MM.1S (cell line): Measurements from ENCODE around the gene WNK2.
A peak's percentile ranks its signal among the peaks of the same experiment; 100 is the strongest.

Experiments used
- DNase-seq: peaks from one replicate; pipeline ENCODE4 v3.0.0-alpha.2; 2015
- H2AFZ ChIP-seq: fragments of 300-600 bp; sonication (generic); 2 replicates; pipeline ENCODE4 v1.6.0; 2016; ENCODE audit warnings: antibody characterized with exemption, low read length
- H3F3A ChIP-seq: fragments of 300-600 bp; sonication (generic); 2 replicates; pipeline ENCODE4 v1.6.1; 2016; ENCODE audit warnings: mild to moderate bottlenecking, antibody characterized with exemption, low read length, moderate library complexity, mixed read lengths; ENCODE audit not compliant: insufficient read depth
- H3K27ac ChIP-seq: fragments of 300-600 bp; sonication (generic); 2 replicates; pipeline ENCODE4 v1.5.1; 2016; ENCODE audit warnings: mild to moderate bottlenecking, low read length
- H3K27me3 ChIP-seq: fragments of 300-600 bp; sonication (generic); replicated peaks from 2 replicates; pipeline ENCODE4 v1.6.0; 2016; ENCODE audit warnings: low read length; ENCODE audit not compliant: insufficient read depth
- H3K36me3 ChIP-seq: fragments of 300-600 bp; sonication (generic); replicated peaks from 2 replicates; pipeline ENCODE4 v1.6.1; 2016; ENCODE audit warnings: mild to moderate bottlenecking, low read length, mixed read lengths; ENCODE audit not compliant: insufficient read depth
- H3K4me1 ChIP-seq: fragments of 300-600 bp; sonication (generic); 2 replicates; pipeline ENCODE4 v1.6.1; 2016; ENCODE audit warnings: low read length, mixed read lengths
- H3K4me2 ChIP-seq: fragments of 300-600 bp; sonication (generic); 2 replicates; pipeline ENCODE4 v1.6.0; 2016; ENCODE audit warnings: low read depth, low read length
- H3K4me3 ChIP-seq: fragments of 300-600 bp; sonication (generic); 2 replicates; pipeline ENCODE4 v1.5.1; 2016; ENCODE audit warnings: low read length, mixed read lengths
- H3K79me2 ChIP-seq: fragments of 300-600 bp; sonication (generic); 2 replicates; pipeline ENCODE4 v1.6.1; 2016; ENCODE audit warnings: mixed run types, low read length, mixed read lengths
- H3K9ac ChIP-seq: fragments of 300-600 bp; sonication (generic); 2 replicates; pipeline ENCODE4 v1.6.1; 2016; ENCODE audit warnings: low read length, mixed read lengths
- H3K9me2 ChIP-seq: fragments of 300-600 bp; sonication (generic); replicated peaks from 2 replicates; pipeline ENCODE4 v1.6.1; 2016; ENCODE audit warnings: mild to moderate bottlenecking, low read length, mixed read lengths; ENCODE audit not compliant: insufficient read depth
- H3K9me3 ChIP-seq: fragments of 300-600 bp; sonication (generic); replicated peaks from 2 replicates; pipeline ENCODE4 v1.6.1; 2016; ENCODE audit warnings: mild to moderate bottlenecking, low read length, mixed read lengths; ENCODE audit not compliant: insufficient read depth
- H4K20me1 ChIP-seq: fragments of 300-600 bp; sonication (generic); 2 replicates; pipeline ENCODE4 v1.6.1; 2016; ENCODE audit warnings: mild to moderate bottlenecking, low read length, moderate library complexity, mixed read lengths; ENCODE audit not compliant: insufficient read depth
- EZH2 ChIP-seq: fragments of 300-600 bp; sonication (generic); optimal IDR thresholded peaks from 2 replicates; pipeline ENCODE3; 2017; ENCODE audit warnings: low read depth, mild to moderate bottlenecking, antibody characterized with exemption, low read length, mixed read lengths
- EZH2phosphoT487 ChIP-seq: fragments of 300-600 bp; sonication (generic); IDR thresholded peaks from 2 replicates; pipeline ENCODE4 v1.6.1; 2018; ENCODE audit warnings: antibody characterized with exemption, low read length
- TF ChIP-seq, protein P1 (sequence below): fragments of 300-600 bp; sonication (generic); IDR thresholded peaks from 2 replicates; pipeline ENCODE4 v1.5.1; 2016; ENCODE audit warnings: antibody characterized with exemption, low read length, mixed read lengths

The WNK2 gene

DNA sequence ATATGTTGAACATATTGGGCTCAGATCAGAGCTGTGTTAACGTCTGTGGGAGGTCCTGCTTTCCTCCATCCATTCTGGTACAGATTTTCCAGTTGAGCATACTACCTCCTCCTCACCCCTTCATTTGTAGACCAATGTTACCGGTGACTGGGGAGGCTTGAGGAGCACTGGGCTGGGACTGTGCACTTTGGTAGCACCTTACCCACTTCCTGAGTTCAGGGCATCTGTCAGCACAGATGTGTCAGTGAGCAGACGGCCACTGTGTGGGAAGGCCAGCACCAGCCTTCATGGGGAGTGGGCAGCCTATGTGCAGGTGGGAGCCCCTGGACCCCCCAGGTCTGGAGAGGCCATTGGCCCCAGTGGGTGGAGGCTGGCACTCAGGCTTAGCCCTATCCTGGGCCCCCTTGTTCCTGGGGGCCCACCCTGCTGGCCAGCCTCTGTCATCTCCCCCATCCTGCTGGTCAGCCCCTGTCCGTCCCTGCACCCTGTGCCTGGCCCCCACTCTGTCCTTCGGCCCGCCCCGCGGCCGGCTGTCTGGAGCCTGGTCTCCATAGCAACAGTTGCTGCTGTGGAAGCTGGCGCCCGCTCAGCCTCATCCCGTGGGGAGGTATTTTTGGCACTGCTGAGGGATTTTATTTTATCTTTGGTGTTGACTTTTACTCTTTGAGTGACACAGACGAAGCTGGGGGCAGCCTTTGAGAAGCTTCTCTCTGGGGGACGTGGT is 21.3 kb downstream of the WNK2 start:
- TF ChIP-seq, protein P1, sequence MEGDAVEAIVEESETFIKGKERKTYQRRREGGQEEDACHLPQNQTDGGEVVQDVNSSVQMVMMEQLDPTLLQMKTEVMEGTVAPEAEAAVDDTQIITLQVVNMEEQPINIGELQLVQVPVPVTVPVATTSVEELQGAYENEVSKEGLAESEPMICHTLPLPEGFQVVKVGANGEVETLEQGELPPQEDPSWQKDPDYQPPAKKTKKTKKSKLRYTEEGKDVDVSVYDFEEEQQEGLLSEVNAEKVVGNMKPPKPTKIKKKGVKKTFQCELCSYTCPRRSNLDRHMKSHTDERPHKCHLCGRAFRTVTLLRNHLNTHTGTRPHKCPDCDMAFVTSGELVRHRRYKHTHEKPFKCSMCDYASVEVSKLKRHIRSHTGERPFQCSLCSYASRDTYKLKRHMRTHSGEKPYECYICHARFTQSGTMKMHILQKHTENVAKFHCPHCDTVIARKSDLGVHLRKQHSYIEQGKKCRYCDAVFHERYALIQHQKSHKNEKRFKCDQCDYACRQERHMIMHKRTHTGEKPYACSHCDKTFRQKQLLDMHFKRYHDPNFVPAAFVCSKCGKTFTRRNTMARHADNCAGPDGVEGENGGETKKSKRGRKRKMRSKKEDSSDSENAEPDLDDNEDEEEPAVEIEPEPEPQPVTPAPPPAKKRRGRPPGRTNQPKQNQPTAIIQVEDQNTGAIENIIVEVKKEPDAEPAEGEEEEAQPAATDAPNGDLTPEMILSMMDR = no peak
- TF ChIP-seq EZH2phosphoT487 (no peak), EZH2 (no peak)
- H3K9me2 ChIP-seq = no peaks in the 10 kb centered on the region

DNA sequence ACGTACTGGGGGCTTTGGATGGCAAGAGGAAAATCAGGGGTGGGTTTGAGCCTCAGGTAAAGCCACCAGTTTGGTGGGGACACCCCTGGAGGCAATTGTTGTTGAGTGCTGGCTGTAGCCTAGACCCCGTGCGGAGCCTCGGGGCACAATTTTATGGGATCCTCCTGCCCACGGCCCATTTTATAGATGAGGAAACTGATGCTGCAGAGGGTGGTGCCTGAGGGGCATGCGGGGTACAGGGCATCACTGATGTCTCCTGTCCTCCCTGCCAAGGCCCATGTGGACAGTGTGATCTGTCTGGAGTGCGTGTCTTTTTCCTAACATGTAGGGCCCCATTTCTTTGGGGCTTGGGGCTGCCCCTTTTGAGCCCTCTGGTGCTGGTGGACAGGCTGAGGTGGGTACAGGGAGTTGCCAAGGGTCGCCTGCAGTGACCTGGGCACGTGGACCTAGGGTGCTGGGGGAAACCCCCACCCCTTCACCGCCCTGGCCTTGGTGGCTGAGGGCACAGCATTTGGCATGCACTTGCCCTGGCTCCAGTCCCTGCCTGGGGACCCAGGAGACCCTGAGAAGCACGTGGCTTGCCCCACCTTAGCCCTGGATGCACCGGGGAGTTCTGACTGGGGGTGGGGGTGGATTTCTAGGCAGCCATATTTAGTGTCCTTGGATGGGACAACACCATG is 22.1 kb downstream of the WNK2 start:
- Histone ChIP-seq H3K27ac (no peak overlapping the region), H3K4me1 (no peaks in the 10 kb centered on the region), H3K36me3 (no peaks in the 10 kb centered on the region), H3K9ac (no peak overlapping the region), H3K79me2 (no peaks in the 10 kb centered on the region), H3K27me3 (no peaks in the 10 kb centered on the region), H4K20me1 (0 out of 2 replicates have a peak, but pooled peaks cover 3% of the 10 kb centered on the region), H3K4me3 (no peak overlapping the region), H2AFZ (no peak overlapping the region), H3F3A (no peaks in the 10 kb centered on the region), H3K9me3 (no peaks in the 10 kb centered on the region), H3K4me2 (no peak overlapping the region), H3K9me2 (no peaks in the 10 kb centered on the region)
- no peak for DNase-seq
- TF ChIP-seq EZH2phosphoT487 (no peak), EZH2 (no peak)
- TF ChIP-seq, protein P1 = no peak

More for the DNA sequence above, 21.3 kb downstream of the WNK2 start:
- H2AFZ ChIP-seq = no peak overlapping the region
- H3K27ac ChIP-seq = no peak overlapping the region
- peak; percentile 20 for DNase-seq
- no peaks in the 10 kb centered on the region for H3F3A ChIP-seq
- H3K9ac ChIP-seq = no peak overlapping the region
- no peaks in the 10 kb centered on the region for H3K4me1 ChIP-seq
- no peak overlapping the region for H3K4me3 ChIP-seq
- H3K9me3 ChIP-seq = no peaks in the 10 kb centered on the region
- no peaks in the 10 kb centered on the region for H3K79me2 ChIP-seq
- 0 out of 2 replicates have a peak, but pooled peaks cover 3% of the 10 kb centered on the region for H4K20me1 ChIP-seq
- no peaks in the 10 kb centered on the region for H3K36me3 ChIP-seq
- no peak overlapping the region for H3K4me2 ChIP-seq
- H3K27me3 ChIP-seq = no peaks in the 10 kb centered on the region

DNA sequence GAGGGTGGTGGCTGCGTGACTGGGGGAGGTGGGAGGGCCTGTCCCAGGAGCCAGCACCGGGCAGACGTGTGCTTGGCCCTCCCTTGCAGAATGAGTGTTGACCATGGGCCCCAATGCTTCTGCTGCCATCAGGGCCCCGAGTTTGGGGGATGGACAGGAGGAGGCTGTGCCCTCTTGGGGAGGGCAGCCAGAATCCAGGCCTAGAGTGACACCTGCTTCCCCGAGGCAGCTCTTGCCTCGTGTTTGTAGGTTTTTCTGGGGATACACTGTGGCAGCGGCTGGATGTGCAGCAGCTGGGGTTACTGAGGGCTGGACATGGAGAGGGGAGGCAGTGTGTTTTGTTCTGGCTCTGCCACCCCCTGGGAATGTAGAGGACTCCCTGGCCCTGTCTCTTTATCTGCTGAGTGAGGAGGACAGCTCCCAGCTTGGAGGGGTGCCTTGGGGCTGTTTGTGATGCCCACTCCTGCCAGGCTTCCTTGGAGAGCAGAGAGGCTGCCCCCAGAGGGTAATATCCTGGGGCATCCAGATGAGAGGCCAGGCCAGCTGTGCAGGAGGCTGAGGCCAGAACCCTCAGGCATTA is 22.7 kb downstream of the WNK2 start:
- Histone ChIP-seq H3K9me3 (no peaks in the 10 kb centered on the region), H3K79me2 (no peaks in the 10 kb centered on the region), H3F3A (no peaks in the 10 kb centered on the region), H2AFZ (no peak overlapping the region), H3K36me3 (no peaks in the 10 kb centered on the region), H3K4me3 (no peak overlapping the region), H3K27ac (no peak overlapping the region), H3K4me1 (no peaks in the 10 kb centered on the region), H4K20me1 (0 out of 2 replicates have a peak, but pooled peaks cover 3% of the 10 kb centered on the region), H3K9me2 (no peaks in the 10 kb centered on the region), H3K9ac (no peak overlapping the region), H3K4me2 (no peak overlapping the region), H3K27me3 (no peaks in the 10 kb centered on the region)
- no peak for DNase-seq
- TF ChIP-seq, protein P1 = no peak
- TF ChIP-seq EZH2phosphoT487 (no peak), EZH2 (no peak)
